NCI-H345 treated with DMSO at 0.1 percent for 48 hours (cell line): ENCODE data around the gene LRRC3B.
"Not testable (repeated sequence)": the region's sequence is repeated elsewhere in the genome, so short reads cannot be mapped to it uniquely, and the experiment has no call there.

ENCODE experiments used
- DNase-seq: peaks from one replicate; lab custom pipeline; 2025; ENCODE audit not compliant: unreplicated experiment; lab: John Stamatoyannopoulos, UW

LRRC3B gene

DNA sequence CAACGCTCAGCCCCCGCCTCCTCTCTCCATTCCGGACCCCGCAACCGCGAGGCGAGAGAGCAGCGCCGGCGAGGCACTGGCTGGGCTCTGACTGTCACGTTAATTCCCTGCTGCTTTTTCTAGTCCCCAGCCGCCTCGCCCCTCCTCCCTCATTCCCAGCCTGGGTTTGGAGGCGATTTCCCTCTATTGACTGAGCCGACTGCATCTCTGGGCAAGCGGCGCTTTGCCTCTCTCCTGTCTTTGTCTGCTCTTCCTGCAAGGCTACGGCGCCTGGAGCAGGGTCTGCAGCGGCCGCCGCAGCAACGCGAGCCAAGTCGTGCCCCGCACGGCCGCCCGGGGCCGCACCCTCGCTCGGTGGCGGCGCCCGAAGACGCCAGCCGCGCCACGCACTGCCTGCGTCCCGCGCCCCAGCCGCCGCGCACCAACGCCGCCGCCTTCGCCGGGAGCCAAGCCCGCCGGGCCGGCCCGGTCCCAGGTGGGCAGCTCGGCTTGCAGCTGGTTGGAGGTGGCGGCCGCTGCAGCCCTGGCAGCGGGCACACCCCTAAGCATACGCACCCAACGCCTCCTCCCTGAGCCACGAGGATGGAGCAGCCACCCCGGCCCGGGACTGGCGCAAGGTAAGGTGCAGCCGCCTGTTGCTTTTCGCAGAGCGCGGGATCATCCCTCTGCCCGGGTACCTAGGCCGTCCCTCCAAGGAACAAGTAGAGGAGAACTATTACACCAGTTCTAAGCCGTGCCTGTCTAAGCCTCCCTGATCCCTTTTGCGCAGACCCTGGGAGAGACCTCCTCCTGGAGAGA lies at the start of gene LRRC3B:
TSS of gene LRRC3B (plus strand) at position 152 of the 798 bp plus-strand sequence. CDS start 86,901 bp downstream, outside the sequence.
- DNase-seq = peak; percentile 32

DNA sequence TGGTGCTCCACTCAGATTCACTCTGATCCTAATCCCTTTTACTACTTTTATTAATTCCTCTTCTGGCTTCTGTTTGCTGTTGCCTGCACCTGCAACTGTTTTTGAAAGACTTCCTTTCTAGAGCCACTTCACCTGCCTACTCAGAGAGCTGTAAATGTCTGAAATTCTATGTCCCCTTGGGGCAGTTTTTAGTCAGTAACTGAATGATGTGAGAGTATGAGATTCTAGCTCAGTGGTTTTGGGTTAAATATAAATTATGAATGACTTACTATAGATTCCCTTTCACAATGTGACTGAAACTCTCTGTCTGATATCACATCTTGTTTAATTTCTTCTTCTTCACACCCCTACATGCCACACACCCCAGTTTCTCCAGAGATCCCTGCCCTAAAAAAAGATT lies 47.8 kb upstream of the LRRC3B start:
- DNase-seq = peak; percentile 0

GRCh38 chr3:26579116-26579515 lies 43.5 kb upstream of the LRRC3B start:
- DNase-seq = no peak

DNA sequence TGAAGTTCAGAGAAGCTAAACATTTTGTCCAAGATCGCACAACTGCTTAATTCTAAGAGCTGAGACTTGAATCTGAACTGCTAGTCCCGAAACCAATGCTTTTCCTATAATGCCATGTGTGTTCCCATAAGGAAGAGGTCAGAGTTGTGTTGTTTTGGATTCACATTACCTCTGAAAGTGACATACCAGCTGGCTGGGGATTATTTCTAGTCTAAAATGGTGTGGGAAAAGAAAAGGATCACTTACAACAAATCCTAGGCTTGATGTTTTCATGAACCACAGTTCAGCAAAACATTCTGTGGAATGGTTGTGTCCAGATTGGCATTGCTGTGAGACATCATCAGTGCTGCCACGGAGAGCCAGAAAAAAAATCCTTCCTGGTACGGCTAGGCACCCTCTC lies 35.0 kb upstream of the LRRC3B start:
- no peak for DNase-seq

DNA sequence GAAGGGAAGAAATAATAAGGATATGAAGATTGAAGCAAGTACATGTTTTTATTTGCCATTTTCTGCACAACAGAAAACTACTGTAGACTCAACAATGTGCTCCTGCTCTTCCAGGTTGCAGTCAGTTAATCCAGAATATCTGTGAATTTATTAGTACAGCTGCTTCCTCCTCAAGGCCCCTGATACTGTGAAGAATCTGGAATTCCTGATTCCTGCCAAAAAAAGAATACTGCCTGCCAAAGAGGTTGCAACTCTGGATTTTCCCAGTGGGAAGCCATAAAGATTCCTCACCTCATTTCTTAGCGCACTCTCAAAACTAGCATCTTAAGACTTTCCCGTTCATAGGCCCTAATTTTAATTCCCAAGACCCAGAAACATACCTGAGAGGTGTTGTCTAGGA lies 33.6 kb upstream of the LRRC3B start:
- no peak for DNase-seq

- DNase-seq = no peak
Observed at GRCh38 chr3:26589678-26590077, 32.9 kb upstream of the LRRC3B start.

- no peak for DNase-seq
Observed at GRCh38 chr3:26590919-26591484, 31.6 kb upstream of the LRRC3B start.

- no peak for DNase-seq
Observed at GRCh38 chr3:26591926-26592325, 30.6 kb upstream of the LRRC3B start.

GRCh38 chr3:26592451-26592850 lies 30.1 kb upstream of the LRRC3B start:
- DNase-seq = no peak

- no peak for DNase-seq
Observed at GRCh38 chr3:26596335-26596734, 26.2 kb upstream of the LRRC3B start.

DNA sequence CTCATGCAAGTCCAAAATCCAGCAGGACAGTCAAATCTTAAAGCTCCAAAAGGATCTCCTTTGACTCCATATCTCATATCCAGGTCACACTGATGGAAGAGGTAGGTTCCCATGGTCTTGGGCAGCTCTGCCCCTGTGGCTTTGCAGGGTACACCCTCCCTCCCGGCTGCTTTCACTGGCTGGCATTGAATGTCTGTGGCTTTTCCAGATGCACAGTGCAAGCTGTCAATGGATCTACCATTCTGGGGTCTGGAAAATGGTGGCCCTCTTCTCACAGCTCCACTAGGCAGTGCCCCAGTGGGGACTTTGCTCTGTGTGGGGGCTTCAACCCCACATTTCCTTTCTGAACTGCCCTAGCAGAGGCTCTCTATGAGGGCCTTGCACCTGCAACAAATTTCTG lies 19.3 kb upstream of the LRRC3B start:
- DNase-seq = not testable (repeated sequence)

DNA sequence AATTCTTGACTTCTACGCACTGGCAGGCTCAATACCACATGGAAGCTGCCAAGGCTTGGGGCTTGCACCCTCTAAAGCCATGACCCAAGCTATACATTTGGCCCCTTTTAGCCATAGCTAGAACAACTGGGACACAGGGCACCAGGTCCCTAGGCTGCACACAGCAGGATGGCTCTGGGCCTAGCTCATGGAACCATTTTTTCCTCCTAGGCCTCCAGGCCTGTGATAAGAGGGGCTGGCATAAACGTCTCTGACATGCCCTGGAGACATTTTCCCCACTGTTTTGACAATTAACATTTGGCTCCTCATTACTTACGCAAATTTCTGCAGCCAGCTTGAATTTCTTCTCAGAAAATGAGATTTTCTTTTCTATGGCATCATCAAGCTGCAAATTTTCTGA lies 18.8 kb upstream of the LRRC3B start:
- not testable (repeated sequence) for DNase-seq

GRCh38 chr3:26614006-26614685 lies 8.4 kb upstream of the LRRC3B start:
- no peak for DNase-seq

- DNase-seq = no peak
Observed at GRCh38 chr3:26621176-26621575, 1.4 kb upstream of the LRRC3B start.

DNA sequence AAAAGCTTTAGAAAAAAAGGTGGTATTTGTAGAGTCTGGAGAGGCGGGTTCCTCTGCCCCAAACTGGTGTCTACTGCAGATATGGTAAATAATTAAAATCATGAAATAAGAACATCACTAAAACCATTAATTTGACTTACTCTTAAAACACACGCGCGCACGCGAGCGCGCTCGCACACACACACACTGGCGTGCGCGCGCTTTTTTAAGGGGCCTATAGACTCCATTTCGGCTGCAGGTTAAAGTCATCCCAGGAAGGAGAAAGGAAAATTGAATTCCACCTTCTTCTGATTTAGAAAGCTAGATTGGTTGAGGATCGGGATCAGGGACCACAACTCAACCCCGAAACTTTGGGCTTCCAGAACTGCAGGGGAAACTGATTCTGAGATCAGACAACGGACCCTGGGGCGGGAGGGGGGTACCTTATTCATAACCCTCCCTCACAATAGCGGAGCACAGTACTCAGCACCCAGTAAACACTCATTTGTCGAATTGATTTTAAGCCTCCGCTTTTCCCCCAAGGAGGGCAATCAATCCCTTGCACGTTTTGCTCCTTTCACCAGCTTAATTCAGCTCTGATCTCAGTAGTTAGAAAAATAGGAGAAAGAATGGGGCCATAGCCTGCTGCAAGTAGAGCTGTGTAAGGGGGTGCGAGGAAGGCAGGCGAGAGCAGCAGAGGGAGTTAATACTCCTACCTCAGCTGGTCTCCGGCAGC lies 509 bp upstream of the LRRC3B start:
- no peak for DNase-seq

- no peak for DNase-seq
Observed at GRCh38 chr3:26623419-26624208, 1.0 kb downstream of the LRRC3B start.

DNA sequence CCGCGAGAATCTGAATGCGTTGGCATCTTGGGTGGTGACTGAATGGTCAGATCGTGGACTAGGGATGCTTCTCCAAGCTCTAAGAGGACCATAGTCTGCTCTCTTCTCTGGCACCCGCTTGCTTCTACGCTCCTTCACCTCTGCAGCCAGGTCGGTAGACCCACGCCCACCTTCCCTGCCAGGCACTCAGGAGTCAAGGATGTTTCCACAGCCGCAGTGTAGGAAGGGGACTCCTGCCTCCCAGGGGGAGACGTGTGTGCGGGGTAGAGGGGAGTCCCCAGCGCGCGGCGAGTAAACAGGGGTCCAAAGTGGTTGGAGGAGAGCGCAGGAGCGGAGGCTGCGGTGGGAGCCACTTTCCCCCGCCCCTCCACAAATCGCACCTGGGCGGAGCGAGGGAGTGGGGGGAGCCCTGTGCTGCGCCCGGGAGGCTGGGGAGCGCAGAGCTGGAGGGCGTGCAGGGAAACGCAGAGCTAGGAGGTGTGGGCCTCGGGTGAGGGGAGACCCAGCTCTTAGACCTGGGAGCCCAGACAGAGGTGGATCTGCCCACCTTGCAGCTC lies 1.7 kb downstream of the LRRC3B start:
- DNase-seq = no peak

DNA sequence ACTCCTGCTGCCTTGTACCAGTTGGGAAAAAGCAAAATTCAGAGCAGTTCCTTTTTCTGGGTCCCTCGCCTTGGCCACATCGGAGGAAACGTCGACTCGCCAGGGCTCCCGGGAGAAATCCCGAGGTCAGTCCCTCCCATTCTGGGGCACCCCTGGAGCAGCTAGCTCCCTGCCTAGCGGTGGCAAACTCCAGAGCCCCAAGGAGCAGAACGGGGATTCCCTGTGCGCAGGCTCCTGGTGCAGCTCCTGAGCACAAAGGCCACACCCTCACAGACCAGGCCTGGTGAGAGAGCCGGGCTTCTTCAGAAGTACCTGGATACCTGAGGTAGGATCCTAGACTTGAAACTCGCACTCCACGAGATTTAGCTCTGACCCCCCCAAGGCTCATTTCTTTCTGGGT lies 2.6 kb downstream of the LRRC3B start:
- no peak for DNase-seq

GRCh38 chr3:26627080-26627479 lies 4.5 kb downstream of the LRRC3B start:
- DNase-seq = no peak

DNA sequence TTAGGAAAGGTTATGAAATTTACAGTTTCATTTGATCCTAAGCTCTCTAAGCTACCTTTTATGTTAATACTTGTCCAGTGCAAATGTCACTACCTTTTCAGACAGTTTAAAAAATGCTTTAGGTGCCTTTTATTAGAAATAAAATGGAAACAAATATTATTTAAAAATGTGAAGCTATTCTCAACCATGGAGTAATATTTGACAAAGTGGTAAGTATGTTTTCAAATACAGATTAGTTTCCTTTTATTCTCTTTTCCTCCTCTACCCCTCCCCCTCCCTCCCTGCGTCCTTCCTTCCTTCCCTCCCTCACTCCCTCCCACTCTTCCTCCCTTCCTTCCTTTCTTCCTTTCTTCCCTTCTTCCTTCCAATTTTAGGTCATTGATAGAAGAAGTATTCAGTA lies 6.3 kb downstream of the LRRC3B start:
- no peak for DNase-seq
